Ovary (tissue), 9 donors: ENCODE results near the gene PJA1. TPM values are rescaled to one million over a fixed set of nuclear protein-coding genes. Genes with fewer than 3 reads are reported as not detected.

Source experiments
- DNase-seq, 5 donors: peaks; one replicate each; pipeline ENCODE4 v3.0.0-alpha.2; 2019 to 2020
- H3K27ac ChIP-seq, 2 donors: fragments of 200-600 bp; one replicate each; pipeline versions ENCODE4 v1.5.1 to v1.8.0; 2019 to 2022
- H3K27me3 ChIP-seq: fragments of 200-600 bp; one replicate; pipeline ENCODE4 v1.8.0; 2022
- H3K36me3 ChIP-seq: fragments of 200-600 bp; sonication (generic); one replicate; pipeline ENCODE4 v1.5.1; 2019
- H3K4me1 ChIP-seq: one replicate; pipeline ENCODE4 v1.8.1; 2013; ENCODE audit warnings: mild to moderate bottlenecking, moderate library complexity; ENCODE audit not compliant: insufficient read depth
- H3K4me3 ChIP-seq: fragments of 200-600 bp; sonication (generic); one replicate; pipeline ENCODE4 v1.5.1; 2017
- H3K9me3 ChIP-seq, 2 donors: fragments of 200-600 bp in 1 of 2; sonication (generic) in 1 of 2; one replicate each; pipeline versions ENCODE4 v1.5.1 to v1.8.1; 2013 to 2019; ENCODE audit warnings: mild to moderate bottlenecking in 1 of 2, moderate library complexity in 1 of 2
- CTCF ChIP-seq, 3 donors: fragments of 450-650 bp in 2 of 3; fragments of 200-600 bp in 1 of 3; IDR thresholded peaks; one replicate each; pipeline versions ENCODE4 v1.5.1 to v1.8.0; 2016 to 2022; ENCODE audit warnings: antibody characterized with exemption in 3 of 3, mild to moderate bottlenecking in 1 of 3
- EP300 ChIP-seq: sonication (generic); formaldehyde crosslinking; IDR thresholded peaks from one replicate; pipeline ENCODE4 v1.6.1; 2017; ENCODE audit warnings: antibody characterized with exemption
- POLR2A ChIP-seq: fragments of 450-650 bp; IDR thresholded peaks from one replicate; pipeline ENCODE4 v1.6.1; 2017; ENCODE audit warnings: antibody characterized with exemption, mild to moderate bottlenecking, moderate library complexity
- WGBS, 3 donors: extraction: QIAGEN DNeasy Blood & Tissue Kit in 1 of 3; methylation state at CpG; one replicate each; pipeline versions ENCODE4 v1.1.5 to v1.1.7; 2013 to 2017; 5-methylcytosine and 5-hydroxymethylcytosine counted together
- intact Hi-C, 4 donors: fragments of 100-400 bp; cut with DNase I; formaldehyde crosslinking; loops; one replicate each; pipeline versions ENCODE4 v1.11.0 to v1.15.1; 2022 to 2023
- polyA plus RNA-seq, 2 donors: library from polyadenylated mRNA; stranded (reverse); fragments of 200-250 nt in 1 of 2; fragments of 350-450 nt in 1 of 2; fragmentation: Illumina TruSeq in 1 of 2; extraction: RNeasy Lipid Tissue Mini Kit (QIAGEN cat#74804) in 1 of 2; gene quantifications; one replicate each; pipeline ENCODE4 v1.2.3, GENCODE V29; 2013 to 2014
- total RNA-seq, 7 donors: library from RNA; depleted of rRNA in 2 of 7; stranded (reverse); fragments of >200 nt in 2 of 7; fragmentation: NEBNext Ultra II Directional in 3 of 7; extraction: Animal tissue kit (Norgen Biotek cat#: 25700) in 3 of 7; gene quantifications; one replicate each; pipeline versions ENCODE4 v1.1.0 to v1.2.4, GENCODE V29; 2016 to 2023
- donor health status: DM: no; HTN: no; CAD: no; lungs with moderate emphysema.
- donor health status: DM: no; HTN: no; CAD: no.
- donor health status: Bipolar disorder and iron deficiency.
- donor health status: DM: yes; HTN: yes; CAD: no.
- donor health status: DM: no; HTN: no; CAD: no.
- donor health status: DM: yes; HTN: yes; CAD: no.

Gene PJA1
- total and polyA plus RNA-seq, 9 donors: 17.2 to 68.0 (median 51.1) TPM

GRCh38 chrX:69119122-69119521 lies 46.1 kb downstream of the PJA1 start:
- Histone ChIP-seq H3K4me1 (no peaks in the 10 kb centered on the region), H3K27me3 (no peaks in the 10 kb centered on the region), H3K4me3 (no peak overlapping the region), H3K36me3 (no peaks in the 10 kb centered on the region), H3K9me3 (no peaks in the 10 kb centered on the region), H3K27ac (no peak overlapping the region)
- intact Hi-C loops: no loop called here
- no peak for TF ChIP-seq EP300
- TF ChIP-seq CTCF (IDR thresholded peaks at IDR 0.05): no peak
- no peak for TF ChIP-seq POLR2A
- WGBS, 3 donors: 44 to 55% (median 48%) methylated on average over 2 of the region's 2 CpGs
- DNase-seq: no peak

DNA sequence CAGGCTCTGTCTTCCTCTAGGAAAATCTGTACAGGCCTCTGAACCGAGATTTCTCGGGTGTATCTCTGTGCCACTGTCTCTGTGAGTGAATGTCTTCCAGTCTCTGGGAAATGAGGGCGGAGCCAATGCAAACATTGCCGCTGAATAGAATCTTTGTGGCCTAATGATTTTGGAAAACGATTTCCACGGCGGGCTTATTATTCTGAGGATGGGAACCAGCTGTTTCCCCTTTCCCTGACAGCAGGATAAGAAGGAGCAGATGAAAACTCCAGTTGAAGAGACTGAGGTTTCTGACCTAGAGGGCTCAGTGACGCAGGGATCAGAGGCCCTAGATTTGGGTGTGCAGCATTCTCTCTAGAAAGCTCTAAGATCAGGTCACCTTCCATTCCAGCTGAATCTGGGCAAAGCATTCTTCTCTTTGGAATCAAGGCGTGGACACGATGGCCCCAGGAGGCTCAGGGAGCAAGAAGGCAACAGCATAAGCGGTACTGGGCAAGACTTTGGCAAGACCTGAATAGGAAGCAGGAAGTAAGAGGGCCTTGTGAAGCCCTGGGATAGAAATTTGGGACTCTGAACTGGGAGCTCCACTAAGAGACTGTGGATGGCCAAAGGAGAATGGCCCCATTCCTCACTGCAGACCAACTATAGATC lies 47.3 kb downstream of the PJA1 start:
- Histone ChIP-seq H3K4me3 (no peak overlapping the region), H3K9me3 (no peaks in the 10 kb centered on the region), H3K27me3 (no peaks in the 10 kb centered on the region), H3K36me3 (no peaks in the 10 kb centered on the region), H3K27ac (no peak overlapping the region), H3K4me1 (no peaks in the 10 kb centered on the region)
- 50 to 62% (median 61%) methylated on average over 11 of the region's 11 CpGs for WGBS, 3 donors
- intact Hi-C loops: no loop called here
- no peak for DNase-seq
- TF ChIP-seq EP300 (no peak), CTCF (IDR thresholded peaks at IDR 0.05) (no peak), POLR2A (no peak)

DNA sequence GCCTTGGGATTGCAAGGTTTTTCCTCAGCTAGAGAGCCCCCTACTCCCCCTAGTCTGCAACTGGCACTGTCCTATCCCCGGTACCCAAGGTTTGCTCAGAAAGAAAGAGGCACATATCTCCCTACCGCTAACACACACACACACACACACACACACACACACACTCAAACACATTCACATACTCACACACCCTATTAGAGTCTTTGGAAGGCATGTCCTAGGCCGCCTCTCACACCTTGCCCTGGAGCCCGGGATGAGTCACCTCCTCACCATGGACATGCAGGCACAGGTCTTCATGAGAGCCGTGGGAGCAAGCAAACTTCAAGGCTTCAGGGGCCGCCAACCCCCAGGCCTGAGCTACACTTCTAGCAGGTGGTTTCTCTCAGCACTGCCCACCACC lies 49.2 kb downstream of the PJA1 start:
- intact Hi-C loops: no loop called here
- H3K27ac ChIP-seq: no peak overlapping the region
- no peaks in the 10 kb centered on the region for H3K4me1 ChIP-seq
- no peaks in the 10 kb centered on the region for H3K36me3 ChIP-seq
- DNase-seq: no peak
- no peaks in the 10 kb centered on the region for H3K27me3 ChIP-seq
- TF ChIP-seq EP300: no peak
- TF ChIP-seq CTCF (IDR thresholded peaks at IDR 0.05): no peak
- no peak for TF ChIP-seq POLR2A
- H3K9me3 ChIP-seq: no peaks in the 10 kb centered on the region
- H3K4me3 ChIP-seq: no peak overlapping the region
- 81 to 92% (median 91%) methylated on average over 6 of the region's 6 CpGs for WGBS, 3 donors

DNA sequence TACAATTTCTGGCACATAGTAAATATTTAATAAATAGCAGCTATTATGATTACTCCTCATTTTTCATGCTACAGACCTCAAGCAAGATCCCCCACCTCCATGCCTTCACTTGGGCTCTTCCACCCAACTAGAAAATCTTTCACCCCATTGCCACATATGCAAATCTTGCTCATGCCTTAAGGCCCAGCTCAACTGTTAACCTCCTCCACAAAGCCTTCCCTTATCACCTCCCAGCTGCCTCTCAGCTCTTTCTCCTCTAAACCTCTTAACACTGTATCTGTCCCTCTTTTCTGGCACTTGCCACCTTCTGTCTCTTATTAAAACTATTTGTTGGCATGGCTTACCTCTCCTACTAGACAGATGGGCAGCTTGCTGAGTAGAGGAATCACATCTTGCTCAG lies 51.5 kb downstream of the PJA1 start:
- no peaks in the 10 kb centered on the region for H3K27me3 ChIP-seq
- H3K9me3 ChIP-seq: no peaks in the 10 kb centered on the region
- TF ChIP-seq POLR2A (no peak), CTCF (IDR thresholded peaks at IDR 0.05) (no peak), EP300 (no peak)

More for the DNA sequence above, 51.5 kb downstream of the PJA1 start:
- DNase-seq: no peak
- intact Hi-C loops: no loop called here
- Histone ChIP-seq H3K36me3 (no peaks in the 10 kb centered on the region), H3K4me3 (no peak overlapping the region), H3K27ac (no peak overlapping the region), H3K4me1 (no peaks in the 10 kb centered on the region)
